ENCODE results near the gene RPL22L1.
"Not testable (repeated sequence)": the region's sequence is repeated elsewhere in the genome, so short reads cannot be mapped to it uniquely, and the experiment has no call there.

RPL22L1 gene

DNA sequence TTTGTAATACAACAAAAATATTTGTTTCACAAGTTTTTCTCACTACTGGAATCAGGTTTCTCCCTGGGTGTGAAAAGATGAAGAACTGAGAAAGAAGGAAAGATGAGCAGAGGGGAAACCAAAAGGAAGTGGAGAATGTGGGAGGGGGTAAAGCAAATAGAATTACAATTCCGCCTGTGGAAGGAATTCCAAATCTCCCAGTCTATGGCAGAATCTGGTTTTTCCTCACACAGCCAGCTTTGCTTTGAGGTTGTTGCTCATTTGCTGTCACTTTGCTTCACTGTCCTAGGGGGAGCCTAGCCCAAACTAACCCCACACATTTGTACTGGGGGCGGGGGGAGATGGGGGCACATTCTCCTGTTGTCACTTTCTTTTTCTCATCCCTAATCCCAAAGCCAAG is 43.9 kb downstream of the RPL22L1 start:
- no peak for DNase-seq

DNA sequence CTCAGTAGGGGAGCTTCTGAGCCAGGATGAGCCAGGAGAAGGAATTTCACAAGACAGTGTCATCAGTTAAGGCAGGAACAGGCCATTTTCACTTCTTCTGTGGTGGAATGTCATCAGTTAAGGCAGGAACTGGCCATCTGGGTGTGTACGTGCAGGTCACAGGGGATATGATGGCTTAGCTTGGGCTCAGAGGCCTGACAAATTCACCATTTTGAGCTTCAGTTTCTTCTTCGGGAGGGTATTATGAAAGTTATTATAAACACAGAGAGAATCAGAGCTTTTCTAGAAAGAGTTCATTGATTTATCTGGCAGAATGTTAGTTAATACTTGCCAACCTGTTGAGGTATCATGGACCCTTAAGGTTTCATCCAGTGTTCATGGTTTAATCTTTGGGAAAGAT is 46.4 kb downstream of the RPL22L1 start:
- DNase-seq = not testable (repeated sequence)

DNA sequence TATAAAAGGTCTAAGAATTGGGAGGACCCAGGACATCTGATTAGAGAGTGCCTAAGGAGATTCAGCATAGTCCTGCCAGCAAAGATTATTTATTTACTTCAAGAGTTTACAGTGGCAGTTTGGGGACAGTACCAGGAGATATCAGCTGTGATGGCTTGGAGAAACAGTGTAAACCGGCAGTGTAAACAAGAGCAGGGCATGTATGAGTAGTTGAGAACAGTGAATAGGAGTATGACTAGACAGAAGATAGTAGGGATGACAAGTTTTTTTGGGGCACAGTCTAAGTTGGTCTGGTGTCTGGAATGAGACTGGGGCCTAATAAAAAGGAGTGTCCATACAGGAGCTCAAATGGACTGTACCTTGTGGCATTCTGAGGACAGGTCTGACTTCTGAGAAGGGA is 51.7 kb downstream of the RPL22L1 start:
- DNase-seq = not testable (repeated sequence)

DNA sequence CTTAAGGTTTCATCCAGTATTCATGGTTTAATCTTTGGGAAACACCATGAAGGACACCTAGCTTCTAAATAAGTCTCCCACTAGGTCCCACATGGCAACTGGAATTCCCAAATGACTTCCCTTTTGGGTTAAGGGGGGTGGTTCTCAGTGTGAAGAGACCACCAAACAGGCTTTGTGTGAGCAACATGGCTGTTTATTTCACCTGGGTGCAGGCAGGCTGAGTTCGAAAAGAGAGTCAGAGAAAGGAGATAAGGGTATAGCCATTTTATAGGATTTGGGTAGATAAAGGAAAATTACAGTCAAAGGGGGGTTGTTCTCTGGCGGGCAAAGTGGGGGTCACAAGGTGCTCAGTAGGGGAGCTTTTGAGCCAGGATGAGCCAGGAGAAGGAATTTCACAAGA is 52.5 kb downstream of the RPL22L1 start:
- not testable (repeated sequence) for DNase-seq

DNA sequence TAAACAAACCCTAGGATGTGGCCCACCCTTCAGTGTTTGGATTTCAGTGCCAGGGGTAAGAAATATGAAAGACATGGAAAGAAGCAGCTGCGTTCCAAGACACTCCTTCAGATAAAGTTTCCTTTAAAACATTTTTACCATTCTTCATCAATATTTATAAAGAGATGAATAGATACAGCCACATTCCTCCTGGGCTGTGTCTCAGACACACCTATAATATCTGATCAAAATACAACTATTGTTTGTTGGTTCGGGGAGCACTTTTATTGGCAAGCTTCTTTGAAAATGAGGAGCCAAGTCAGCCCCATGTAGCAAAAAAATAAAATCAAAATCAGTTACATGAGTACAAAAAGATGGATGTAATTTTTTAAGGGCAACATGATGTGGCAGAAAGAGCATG is 53.2 kb downstream of the RPL22L1 start:
- no peak for DNase-seq

DNA sequence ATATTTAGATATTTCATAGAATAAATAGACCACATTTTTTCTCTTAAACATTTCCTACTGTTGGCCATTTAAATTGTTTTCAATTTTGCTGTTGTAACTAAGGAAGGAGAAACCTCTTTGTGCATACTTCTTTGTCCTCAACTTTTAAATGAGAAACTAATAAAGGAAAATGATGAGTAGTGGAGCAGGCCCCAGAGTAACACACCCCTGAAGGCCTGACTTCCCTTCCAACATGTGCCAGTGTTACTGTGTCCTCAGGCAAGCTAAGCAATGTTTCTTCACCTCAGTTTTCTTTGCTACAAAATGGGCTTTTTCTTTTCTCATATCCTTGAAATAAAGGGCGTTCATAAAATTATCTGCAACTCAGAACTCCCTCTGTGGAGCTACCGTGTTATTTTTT is 53.7 kb downstream of the RPL22L1 start:
- no peak for DNase-seq

DNA sequence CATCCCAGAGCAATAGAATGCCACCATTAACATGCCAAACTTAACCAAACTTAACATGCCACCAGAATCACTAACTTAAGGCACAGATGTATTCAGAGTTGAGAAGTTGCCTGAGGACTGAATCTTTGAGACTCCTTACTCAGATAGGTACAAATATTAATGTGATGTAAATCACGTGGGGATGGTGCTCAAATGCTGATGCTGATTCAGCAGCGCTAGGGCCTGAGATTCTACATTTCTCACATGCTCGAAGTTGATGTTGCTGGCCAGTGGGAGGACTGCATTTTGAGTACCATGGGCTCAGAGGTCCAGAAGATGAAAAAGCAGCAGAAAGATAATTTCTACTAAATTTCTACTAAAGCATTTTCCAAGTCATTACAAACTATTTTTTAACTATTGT is 54.1 kb downstream of the RPL22L1 start:
- no peak for DNase-seq

DNA sequence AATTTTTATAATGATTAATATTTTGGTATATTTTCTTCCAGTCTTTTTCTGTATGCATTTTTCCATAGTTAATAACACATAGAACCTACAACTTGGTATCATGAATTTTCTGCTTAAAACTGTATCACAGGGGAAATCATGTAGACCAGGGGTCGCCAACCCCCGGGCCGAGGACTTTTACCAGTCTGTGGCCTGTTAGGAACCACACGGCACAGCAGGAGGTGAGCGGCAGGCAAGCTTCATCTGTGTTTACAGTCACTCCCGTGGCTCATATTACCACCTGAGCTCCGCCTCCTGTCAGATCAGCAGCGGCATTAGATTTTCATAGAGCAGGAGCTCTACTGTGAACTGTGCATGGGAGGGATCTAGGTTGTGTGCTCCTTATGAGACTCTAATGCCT is 54.7 kb downstream of the RPL22L1 start:
- DNase-seq = peak; percentile 77 to 93 (median 84)
